Islet precursor cell (in vitro differentiated cells): ENCODE results near the gene FAM161A.

Source experiments
- DNase-seq: peaks from one replicate; pipeline ENCODE4 v3.0.0-alpha.2; 2018

FAM161A gene

DNA sequence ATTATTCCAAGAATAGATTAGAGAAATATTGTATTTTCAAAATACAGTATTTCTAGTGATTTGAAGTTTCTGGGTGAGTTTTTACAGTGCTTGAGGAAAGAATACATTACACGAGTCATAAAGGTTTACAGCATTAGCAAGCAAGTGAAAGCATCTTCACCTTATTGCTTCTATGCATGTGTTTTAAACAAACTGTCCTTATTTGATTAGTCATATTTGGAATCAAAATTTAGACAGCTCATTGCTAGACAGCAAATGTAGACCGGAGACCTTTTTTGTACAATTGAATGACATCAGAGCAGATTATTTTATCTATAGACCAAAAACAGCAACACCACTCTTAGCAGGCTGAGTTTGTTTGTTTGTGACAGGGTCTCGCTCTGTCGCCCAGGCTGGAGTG is 69.2 kb downstream of the FAM161A start:
- no peak for DNase-seq

DNA sequence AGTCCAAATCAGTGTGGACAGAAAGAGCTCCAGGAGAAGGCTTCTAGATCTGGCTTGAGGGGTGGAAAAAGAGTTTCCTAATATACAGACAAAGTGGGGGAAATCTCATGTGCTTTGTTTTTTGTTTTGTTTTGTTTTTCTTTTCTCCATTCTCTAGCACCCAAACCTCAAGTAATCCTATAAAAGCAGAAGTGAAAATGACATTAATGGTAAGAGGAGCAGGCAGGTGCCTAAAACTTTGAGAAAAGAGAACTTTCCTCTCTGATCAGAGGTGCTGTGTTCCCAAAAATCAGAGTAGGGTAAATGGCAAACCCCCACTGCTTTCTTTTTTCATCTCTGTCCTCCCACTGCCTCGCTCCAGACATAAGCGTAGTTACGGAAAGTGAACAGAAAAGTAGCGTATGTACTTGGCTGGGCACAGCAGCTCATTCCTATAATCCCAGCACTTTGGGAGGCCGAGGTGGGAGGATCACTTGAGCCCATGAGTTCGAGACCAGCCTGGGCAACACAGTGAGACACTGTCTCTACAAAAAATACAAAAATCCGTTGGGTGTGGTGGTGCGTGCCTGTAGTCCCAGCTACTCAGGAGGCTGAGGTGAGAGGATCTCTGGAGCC is 77.8 kb downstream of the FAM161A start:
- DNase-seq = no peak
